Chondrocyte (in vitro differentiated cells): ENCODE measurements around the gene LPP. TPM values are rescaled to one million over a fixed set of nuclear protein-coding genes. Genes with fewer than 3 reads are reported as not detected.

Experiments
- DNase-seq: peaks from one replicate; pipeline ENCODE4 v3.0.0; 2021; ENCODE audit warnings: mixed read lengths, low spot score
- H3K27ac Mint-ChIP-seq: one replicate; pipeline ENCODE4 v1.8.0; 2021; ENCODE audit warnings: mild to moderate bottlenecking, moderate library complexity, mixed read lengths; ENCODE audit not compliant: unreplicated experiment
- H3K27me3 Mint-ChIP-seq: 2 replicates; pipeline ENCODE4 v1.8.0; 2021; ENCODE audit warnings: low read depth, mixed read lengths
- H3K36me3 Mint-ChIP-seq: 2 replicates; pipeline ENCODE4 v1.8.0; 2021; ENCODE audit warnings: low read depth, mixed read lengths
- H3K4me1 Mint-ChIP-seq: 2 replicates; pipeline ENCODE4 v1.8.0; 2021; ENCODE audit warnings: low read depth, mild to moderate bottlenecking, mixed read lengths
- H3K4me3 Mint-ChIP-seq: one replicate; pipeline ENCODE4 v1.8.0; 2021; ENCODE audit warnings: mild to moderate bottlenecking, moderate library complexity, mixed read lengths; ENCODE audit not compliant: unreplicated experiment
- H3K9me3 Mint-ChIP-seq: 2 replicates; pipeline ENCODE4 v1.8.0; 2021; ENCODE audit warnings: low read depth, mixed read lengths
- CTCF ChIP-seq: fragments of 200-600 bp; sonication (generic); IDR thresholded peaks from 2 replicates; pipeline ENCODE4 v1.5.0; 2021; ENCODE audit warnings: antibody characterized with exemption, mild to moderate bottlenecking, moderate library complexity
- total RNA-seq: library from RNA; stranded (reverse); gene quantifications from 3 replicates; pipeline ENCODE4 v1.2.1, GENCODE V29; 2021

The LPP gene
- total RNA-seq, 1 donor from 2014 or later: 295 TPM

- Mint-ChIP-seq H3K27ac (peak overlapping the region; percentile 28), H3K9me3 (no peaks in the 10 kb centered on the region), H3K27me3 (no peaks in the 10 kb centered on the region), H3K4me3 (no peak overlapping the region), H3K36me3 (no peaks in the 10 kb centered on the region), H3K4me1 (peaks cover 17% of the 10 kb centered on the region)
- no peak for TF ChIP-seq CTCF
- no peak for DNase-seq
These were observed 673.6 kb downstream of the LPP start for GRCh38 chr3:188827576-188827975.

- no peak overlapping the region for H3K27ac Mint-ChIP-seq
- no peak for TF ChIP-seq CTCF
- H3K36me3 Mint-ChIP-seq: no peaks in the 10 kb centered on the region
- no peaks in the 10 kb centered on the region for H3K27me3 Mint-ChIP-seq
- no peaks in the 10 kb centered on the region for H3K9me3 Mint-ChIP-seq
- no peak for DNase-seq
- H3K4me1 Mint-ChIP-seq: peaks cover 20% of the 10 kb centered on the region
- no peak overlapping the region for H3K4me3 Mint-ChIP-seq
These were observed 675.2 kb downstream of the LPP start for GRCh38 chr3:188829130-188829529.

GRCh38 chr3:188829576-188829975 is 675.6 kb downstream of the LPP start:
- Mint-ChIP-seq H3K27ac (no peak overlapping the region), H3K9me3 (no peaks in the 10 kb centered on the region), H3K4me1 (peaks cover 20% of the 10 kb centered on the region), H3K4me3 (no peak overlapping the region), H3K27me3 (no peaks in the 10 kb centered on the region), H3K36me3 (no peaks in the 10 kb centered on the region)
- no peak for TF ChIP-seq CTCF
- no peak for DNase-seq

GRCh38 chr3:188830893-188831292 is 676.9 kb downstream of the LPP start:
- H3K27ac Mint-ChIP-seq: no peak overlapping the region
- peak; percentile 63 for TF ChIP-seq CTCF
- no peak for DNase-seq
- H3K4me1 Mint-ChIP-seq: peaks cover 22% of the 10 kb centered on the region
- no peaks in the 10 kb centered on the region for H3K9me3 Mint-ChIP-seq
- no peak overlapping the region for H3K4me3 Mint-ChIP-seq
- no peaks in the 10 kb centered on the region for H3K27me3 Mint-ChIP-seq
- H3K36me3 Mint-ChIP-seq: no peaks in the 10 kb centered on the region

GRCh38 chr3:188832146-188832545 is 678.2 kb downstream of the LPP start:
- no peak for TF ChIP-seq CTCF
- Mint-ChIP-seq H3K27me3 (no peaks in the 10 kb centered on the region), H3K36me3 (no peaks in the 10 kb centered on the region), H3K4me3 (no peak overlapping the region), H3K9me3 (no peaks in the 10 kb centered on the region), H3K4me1 (peaks cover 31% of the 10 kb centered on the region), H3K27ac (no peak overlapping the region)
- DNase-seq: no peak
